A673 (cell line): ENCODE data around the gene ZNF462.

Experiments
- CTCF ChIP-seq: fragments of 300-800, 200-600 bp; sonication (generic); conservative IDR thresholded peaks from 2 replicates; pipeline ENCODE4 v1.5.1; 2017; ENCODE audit warnings: low read depth, mild to moderate bottlenecking, antibody characterized with exemption, low read length, moderate library complexity, mixed read lengths
- EZH2 ChIP-seq: fragments of 200-600 bp; sonication (generic); IDR thresholded peaks from 2 replicates; pipeline ENCODE4 v1.6.1; 2017; ENCODE audit warnings: borderline replicate concordance, low read depth, mild to moderate bottlenecking, mixed read lengths, antibody characterized with exemption, low read length; ENCODE audit not compliant: poor library complexity, severe bottlenecking

DNA sequence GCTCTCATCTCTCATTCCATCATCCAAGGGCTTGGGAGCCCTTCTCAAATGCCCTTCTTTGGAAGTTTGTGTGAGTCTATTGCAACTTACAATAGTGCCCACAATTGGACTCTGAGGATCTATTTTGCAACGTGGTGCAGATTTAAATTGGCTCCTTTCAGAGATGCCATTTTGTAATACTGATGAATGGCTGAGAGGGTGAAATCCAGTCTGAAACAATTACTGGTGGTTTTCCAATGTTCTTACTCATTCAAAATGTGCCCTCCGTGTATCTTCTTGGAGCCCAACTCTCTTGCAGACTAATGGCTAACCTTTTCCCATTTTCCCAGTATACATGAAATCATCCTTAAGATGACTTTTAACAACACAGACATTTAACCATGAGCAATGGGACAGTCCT is 6.1 kb downstream of the ZNF462 start:
- TF ChIP-seq CTCF, result no peak
- no peak for TF ChIP-seq EZH2
